ENCODE results near the gene SEMA3A.

SEMA3A gene

DNA sequence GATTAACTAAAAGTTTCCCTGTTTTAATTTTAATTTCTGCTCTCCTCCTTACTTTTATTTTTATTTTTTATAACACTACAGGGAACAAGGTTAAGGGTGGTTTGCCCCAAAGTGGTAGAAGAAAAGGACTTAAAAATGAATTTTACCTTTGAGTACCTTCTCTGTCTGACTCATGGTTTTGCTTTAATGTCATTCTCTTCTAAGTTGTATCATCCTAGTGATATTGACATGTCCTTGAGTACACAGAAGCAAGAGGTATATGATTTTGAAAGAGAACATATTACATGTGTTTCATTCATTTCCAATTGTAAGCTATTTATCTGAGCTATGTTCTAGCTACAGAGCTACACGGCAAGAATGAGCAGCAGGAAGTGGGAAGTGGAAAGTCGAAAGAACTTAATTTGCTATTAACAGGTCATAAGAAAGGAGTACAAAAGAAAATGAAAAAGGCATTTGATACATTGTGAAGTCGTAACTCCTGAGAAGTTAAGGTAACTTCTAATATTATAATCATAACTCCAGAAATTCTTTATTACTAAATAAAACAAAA lies 112.5 kb downstream of the SEMA3A start:
- no peak for ATAC-seq
- TF ChIP-seq ZNF8 (CRISPR knock-in tag; IDR thresholded peaks at IDR 0.05) (no peak), OSR1 (CRISPR knock-in tag; IDR thresholded peaks at IDR 0.05) (no peak), SNAI2 (CRISPR knock-in tag; IDR thresholded peaks at IDR 0.05) (no peak), PPARA (CRISPR knock-in tag; IDR thresholded peaks at IDR 0.05; ENCODE audit: borderline replicate concordance) (no peak), ISL1 (CRISPR knock-in tag; IDR thresholded peaks at IDR 0.05) (no peak), TCF4 (CRISPR knock-in tag; IDR thresholded peaks at IDR 0.05; ENCODE audit: borderline replicate concordance) (no peak), ESRRG (CRISPR knock-in tag; IDR thresholded peaks at IDR 0.05) (no peak), ZNF70 (CRISPR knock-in tag; IDR thresholded peaks at IDR 0.05) (no peak), TOX (CRISPR knock-in tag; IDR thresholded peaks at IDR 0.05; ENCODE audit: borderline replicate concordance) (no peak), ARNTL (CRISPR knock-in tag; IDR thresholded peaks at IDR 0.05; ENCODE audit: borderline replicate concordance, low read depth) (no peak)
- TF ChIP-seq, protein P1, sequence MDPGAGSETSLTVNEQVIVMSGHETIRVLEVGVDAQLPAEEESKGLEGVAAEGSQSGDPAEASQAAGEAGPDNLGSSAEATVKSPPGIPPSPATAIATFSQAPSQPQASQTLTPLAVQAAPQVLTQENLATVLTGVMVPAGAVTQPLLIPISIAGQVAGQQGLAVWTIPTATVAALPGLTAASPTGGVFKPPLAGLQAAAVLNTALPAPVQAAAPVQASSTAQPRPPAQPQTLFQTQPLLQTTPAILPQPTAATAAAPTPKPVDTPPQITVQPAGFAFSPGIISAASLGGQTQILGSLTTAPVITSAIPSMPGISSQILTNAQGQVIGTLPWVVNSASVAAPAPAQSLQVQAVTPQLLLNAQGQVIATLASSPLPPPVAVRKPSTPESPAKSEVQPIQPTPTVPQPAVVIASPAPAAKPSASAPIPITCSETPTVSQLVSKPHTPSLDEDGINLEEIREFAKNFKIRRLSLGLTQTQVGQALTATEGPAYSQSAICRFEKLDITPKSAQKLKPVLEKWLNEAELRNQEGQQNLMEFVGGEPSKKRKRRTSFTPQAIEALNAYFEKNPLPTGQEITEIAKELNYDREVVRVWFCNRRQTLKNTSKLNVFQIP (CRISPR knock-in tag; IDR thresholded peaks at IDR 0.05; ENCODE audit: borderline replicate concordance, low read depth): no peak
- TF ChIP-seq, protein P2, sequence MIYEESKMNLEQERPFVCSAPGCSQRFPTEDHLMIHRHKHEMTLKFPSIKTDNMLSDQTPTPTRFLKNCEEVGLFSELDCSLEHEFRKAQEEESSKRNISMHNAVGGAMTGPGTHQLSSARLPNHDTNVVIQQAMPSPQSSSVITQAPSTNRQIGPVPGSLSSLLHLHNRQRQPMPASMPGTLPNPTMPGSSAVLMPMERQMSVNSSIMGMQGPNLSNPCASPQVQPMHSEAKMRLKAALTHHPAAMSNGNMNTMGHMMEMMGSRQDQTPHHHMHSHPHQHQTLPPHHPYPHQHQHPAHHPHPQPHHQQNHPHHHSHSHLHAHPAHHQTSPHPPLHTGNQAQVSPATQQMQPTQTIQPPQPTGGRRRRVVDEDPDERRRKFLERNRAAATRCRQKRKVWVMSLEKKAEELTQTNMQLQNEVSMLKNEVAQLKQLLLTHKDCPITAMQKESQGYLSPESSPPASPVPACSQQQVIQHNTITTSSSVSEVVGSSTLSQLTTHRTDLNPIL (CRISPR knock-in tag; IDR thresholded peaks at IDR 0.05; ENCODE audit: low read depth): no peak
- TF ChIP-seq, protein P3, sequence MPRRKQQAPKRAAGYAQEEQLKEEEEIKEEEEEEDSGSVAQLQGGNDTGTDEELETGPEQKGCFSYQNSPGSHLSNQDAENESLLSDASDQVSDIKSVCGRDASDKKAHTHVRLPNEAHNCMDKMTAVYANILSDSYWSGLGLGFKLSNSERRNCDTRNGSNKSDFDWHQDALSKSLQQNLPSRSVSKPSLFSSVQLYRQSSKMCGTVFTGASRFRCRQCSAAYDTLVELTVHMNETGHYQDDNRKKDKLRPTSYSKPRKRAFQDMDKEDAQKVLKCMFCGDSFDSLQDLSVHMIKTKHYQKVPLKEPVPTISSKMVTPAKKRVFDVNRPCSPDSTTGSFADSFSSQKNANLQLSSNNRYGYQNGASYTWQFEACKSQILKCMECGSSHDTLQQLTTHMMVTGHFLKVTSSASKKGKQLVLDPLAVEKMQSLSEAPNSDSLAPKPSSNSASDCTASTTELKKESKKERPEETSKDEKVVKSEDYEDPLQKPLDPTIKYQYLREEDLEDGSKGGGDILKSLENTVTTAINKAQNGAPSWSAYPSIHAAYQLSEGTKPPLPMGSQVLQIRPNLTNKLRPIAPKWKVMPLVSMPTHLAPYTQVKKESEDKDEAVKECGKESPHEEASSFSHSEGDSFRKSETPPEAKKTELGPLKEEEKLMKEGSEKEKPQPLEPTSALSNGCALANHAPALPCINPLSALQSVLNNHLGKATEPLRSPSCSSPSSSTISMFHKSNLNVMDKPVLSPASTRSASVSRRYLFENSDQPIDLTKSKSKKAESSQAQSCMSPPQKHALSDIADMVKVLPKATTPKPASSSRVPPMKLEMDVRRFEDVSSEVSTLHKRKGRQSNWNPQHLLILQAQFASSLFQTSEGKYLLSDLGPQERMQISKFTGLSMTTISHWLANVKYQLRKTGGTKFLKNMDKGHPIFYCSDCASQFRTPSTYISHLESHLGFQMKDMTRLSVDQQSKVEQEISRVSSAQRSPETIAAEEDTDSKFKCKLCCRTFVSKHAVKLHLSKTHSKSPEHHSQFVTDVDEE (CRISPR knock-in tag; IDR thresholded peaks at IDR 0.05): no peak

DNA sequence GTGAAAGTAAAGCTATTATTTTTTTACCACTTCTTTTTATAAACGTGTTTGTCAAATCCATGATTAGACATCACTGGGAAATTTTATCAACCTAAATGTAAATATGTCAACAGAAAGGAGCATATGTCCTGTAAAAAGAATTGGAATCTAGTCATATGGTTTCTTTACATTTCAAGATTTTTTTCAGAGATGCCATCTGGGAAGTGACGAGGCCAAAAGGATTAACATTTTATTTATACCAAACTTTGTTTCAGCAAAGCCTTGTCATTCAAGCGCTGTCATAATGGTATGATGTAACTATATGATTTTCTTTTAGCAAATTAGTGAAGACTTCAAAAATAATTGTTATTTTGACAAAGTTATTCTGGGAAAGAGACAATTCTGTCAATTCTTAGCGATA lies 117.3 kb downstream of the SEMA3A start:
- ATAC-seq: no peak
- TF ChIP-seq, protein P4, sequence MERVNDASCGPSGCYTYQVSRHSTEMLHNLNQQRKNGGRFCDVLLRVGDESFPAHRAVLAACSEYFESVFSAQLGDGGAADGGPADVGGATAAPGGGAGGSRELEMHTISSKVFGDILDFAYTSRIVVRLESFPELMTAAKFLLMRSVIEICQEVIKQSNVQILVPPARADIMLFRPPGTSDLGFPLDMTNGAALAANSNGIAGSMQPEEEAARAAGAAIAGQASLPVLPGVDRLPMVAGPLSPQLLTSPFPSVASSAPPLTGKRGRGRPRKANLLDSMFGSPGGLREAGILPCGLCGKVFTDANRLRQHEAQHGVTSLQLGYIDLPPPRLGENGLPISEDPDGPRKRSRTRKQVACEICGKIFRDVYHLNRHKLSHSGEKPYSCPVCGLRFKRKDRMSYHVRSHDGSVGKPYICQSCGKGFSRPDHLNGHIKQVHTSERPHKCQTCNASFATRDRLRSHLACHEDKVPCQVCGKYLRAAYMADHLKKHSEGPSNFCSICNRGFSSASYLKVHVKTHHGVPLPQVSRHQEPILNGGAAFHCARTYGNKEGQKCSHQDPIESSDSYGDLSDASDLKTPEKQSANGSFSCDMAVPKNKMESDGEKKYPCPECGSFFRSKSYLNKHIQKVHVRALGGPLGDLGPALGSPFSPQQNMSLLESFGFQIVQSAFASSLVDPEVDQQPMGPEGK (CRISPR knock-in tag; IDR thresholded peaks at IDR 0.05; ENCODE audit: borderline replicate concordance): no peak
- TF ChIP-seq PPARA (CRISPR knock-in tag; IDR thresholded peaks at IDR 0.05; ENCODE audit: borderline replicate concordance): no peak
- no peak for TF ChIP-seq ISL1 (CRISPR knock-in tag; IDR thresholded peaks at IDR 0.05)
- no peak for TF ChIP-seq TOX (CRISPR knock-in tag; IDR thresholded peaks at IDR 0.05; ENCODE audit: borderline replicate concordance)
- TF ChIP-seq RARB (CRISPR knock-in tag; IDR thresholded peaks at IDR 0.05): no peak
- no peak for TF ChIP-seq ZNF70 (CRISPR knock-in tag; IDR thresholded peaks at IDR 0.05)
- TF ChIP-seq ZC3H10 (CRISPR knock-in tag; IDR thresholded peaks at IDR 0.05): no peak
- TF ChIP-seq ZNF565 (CRISPR knock-in tag; conservative IDR thresholded peaks at IDR 0.05; ENCODE audit: low read depth): no peak
- TF ChIP-seq, protein P2 (CRISPR knock-in tag; IDR thresholded peaks at IDR 0.05; ENCODE audit: low read depth): no peak

DNA sequence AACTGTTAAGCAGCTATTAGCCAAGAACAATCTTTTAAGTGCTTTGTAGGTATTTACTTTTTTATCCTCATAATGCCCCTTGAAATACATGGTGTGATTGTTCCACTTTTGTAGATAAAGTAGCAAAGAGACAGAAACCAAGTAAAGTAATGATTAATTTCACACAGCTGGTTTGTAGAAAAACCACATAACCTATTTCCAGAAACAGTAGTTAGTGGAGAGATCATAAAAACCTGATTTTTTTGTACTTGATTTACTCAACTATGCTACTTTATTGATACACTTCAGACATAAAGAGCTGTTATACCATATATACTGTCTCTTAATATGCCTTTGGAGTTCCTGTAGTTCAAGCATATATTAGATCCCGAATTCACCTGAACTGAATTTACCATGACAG lies 118.4 kb downstream of the SEMA3A start:
- TF ChIP-seq ZC3H10 (CRISPR knock-in tag; IDR thresholded peaks at IDR 0.05): no peak
- no peak for TF ChIP-seq BACH2 (CRISPR knock-in tag; IDR thresholded peaks at IDR 0.05; ENCODE audit: borderline replicate concordance)
- TF ChIP-seq, protein P2 (CRISPR knock-in tag; IDR thresholded peaks at IDR 0.05; ENCODE audit: low read depth): no peak
- no peak for TF ChIP-seq CSDC2 (CRISPR knock-in tag; IDR thresholded peaks at IDR 0.05)
- ATAC-seq: no peak
